H9 (cell line): Measurements from ENCODE around the gene CD59. TPM values are rescaled to one million over a fixed set of nuclear protein-coding genes. Genes with fewer than 3 reads are reported as not detected.

Experiments
- DNase-seq: peaks from one replicate; pipeline ENCODE4 v3.0.0-alpha.2; 2017
- H2AFZ ChIP-seq: one replicate; pipeline ENCODE4 v1.6.1; 2013; ENCODE audit warnings: mild to moderate bottlenecking, low read length, control low read depth, moderate library complexity
- H2AK5ac ChIP-seq: 2 replicates; pipeline ENCODE4 v1.6.1; 2013; ENCODE audit warnings: low read length, control low read depth, mixed read lengths; ENCODE audit not compliant: insufficient read length
- H2BK120ac ChIP-seq: one replicate; pipeline ENCODE4 v1.6.1; 2013; ENCODE audit warnings: low read depth, mild to moderate bottlenecking, low read length, control low read depth, inconsistent platforms; ENCODE audit not compliant: poor library complexity, severe bottlenecking
- H2BK12ac ChIP-seq: 2 replicates; pipeline ENCODE4 v1.6.1; 2013; ENCODE audit warnings: low read length, control low read depth, mixed read lengths, low read depth; ENCODE audit not compliant: insufficient read length
- H2BK15ac ChIP-seq: 2 replicates; pipeline ENCODE4 v1.6.1; 2013; ENCODE audit warnings: low read depth, low read length, control low read depth
- H2BK20ac ChIP-seq: one replicate; pipeline ENCODE4 v1.6.1; 2013; ENCODE audit warnings: low read depth, mild to moderate bottlenecking, low read length, control low read depth, inconsistent platforms; ENCODE audit not compliant: poor library complexity, severe bottlenecking
- H2BK5ac ChIP-seq: 2 replicates; pipeline ENCODE4 v1.6.1; 2013; ENCODE audit warnings: low read length, control low read depth, mixed read lengths; ENCODE audit not compliant: insufficient read length
- H3K14ac ChIP-seq: 2 replicates; pipeline ENCODE4 v1.6.1; 2013; ENCODE audit warnings: low read length, control low read depth; ENCODE audit not compliant: insufficient read depth
- H3K18ac ChIP-seq: 2 replicates; pipeline ENCODE4 v1.6.1; 2013; ENCODE audit warnings: low read depth, mild to moderate bottlenecking, mixed read lengths, low read length, control low read depth; ENCODE audit not compliant: insufficient read length
- H3K23ac ChIP-seq: 2 replicates; pipeline ENCODE4 v1.6.1; 2013; ENCODE audit warnings: low read length, control low read depth, mixed read lengths, low read depth; ENCODE audit not compliant: insufficient read length
- H3K23me2 ChIP-seq: 2 replicates; pipeline ENCODE4 v1.6.1; 2013; ENCODE audit warnings: low read depth, mild to moderate bottlenecking, mixed read lengths, low read length, control low read depth; ENCODE audit not compliant: insufficient read length, poor library complexity, severe bottlenecking
- H3K27ac ChIP-seq: 2 replicates; pipeline ENCODE4 v1.5.1; 2013; ENCODE audit warnings: low read length, control low read depth, mixed read lengths, low read depth; ENCODE audit not compliant: insufficient read length
- H3K27me3 ChIP-seq: 2 replicates; pipeline ENCODE4 v1.6.1; 2013; ENCODE audit warnings: low read length, control low read depth, inconsistent platforms; ENCODE audit not compliant: insufficient read depth
- H3K4ac ChIP-seq: 2 replicates; pipeline ENCODE4 v1.6.1; 2013; ENCODE audit warnings: low read depth, mild to moderate bottlenecking, control low read depth, inconsistent platforms, low read length, moderate library complexity
- H3K4me1 ChIP-seq: 2 replicates; pipeline ENCODE4 v1.6.1; 2013; ENCODE audit warnings: low read length, control low read depth, inconsistent platforms; ENCODE audit not compliant: insufficient read depth
- H3K4me2 ChIP-seq: 2 replicates; pipeline ENCODE4 v1.6.1; 2013; ENCODE audit warnings: low read length, control low read depth, mixed read lengths; ENCODE audit not compliant: insufficient read length, insufficient read depth
- H3K56ac ChIP-seq: 2 replicates; pipeline ENCODE4 v1.6.1; 2013; ENCODE audit warnings: low read depth, mild to moderate bottlenecking, mixed read lengths, low read length, control low read depth; ENCODE audit not compliant: insufficient read length
- H3K79me1 ChIP-seq: 2 replicates; pipeline ENCODE4 v1.6.1; 2013; ENCODE audit warnings: low read depth, mild to moderate bottlenecking, moderate library complexity, low read length, control low read depth, inconsistent platforms; ENCODE audit not compliant: insufficient read depth, poor library complexity, severe bottlenecking
- H3K79me2 ChIP-seq: 2 replicates; pipeline ENCODE4 v1.6.1; 2013; ENCODE audit warnings: low read length, control low read depth, inconsistent platforms; ENCODE audit not compliant: insufficient read depth
- H3K9ac ChIP-seq: 2 replicates; pipeline ENCODE4 v1.6.1; 2013; ENCODE audit warnings: low read length, control low read depth, mixed read lengths; ENCODE audit not compliant: insufficient read length; ENCODE audit errors: extremely low read depth
- H3K9me3 ChIP-seq: one replicate; pipeline ENCODE4 v1.6.1; 2013; ENCODE audit warnings: low read depth, low read length, inconsistent platforms; ENCODE audit not compliant: control insufficient read depth
- H3T11ph ChIP-seq: one replicate; pipeline ENCODE4 v1.6.1; 2013; ENCODE audit warnings: mild to moderate bottlenecking, low read length, control low read depth, inconsistent platforms
- H4K20me1 ChIP-seq: one replicate; pipeline ENCODE4 v1.6.1; 2013; ENCODE audit not compliant: control insufficient read depth, insufficient read length, insufficient read depth
- H4K5ac ChIP-seq: 2 replicates; pipeline ENCODE4 v1.6.1; 2013; ENCODE audit warnings: low read depth, mild to moderate bottlenecking, mixed read lengths, low read length, control low read depth; ENCODE audit not compliant: insufficient read length
- H4K8ac ChIP-seq: replicated peaks from 2 replicates; pipeline ENCODE4 v1.6.1; 2013; ENCODE audit warnings: low read length, control low read depth, mixed read lengths, low read depth; ENCODE audit not compliant: insufficient read length
- H4K91ac ChIP-seq: 2 replicates; pipeline ENCODE4 v1.6.1; 2013; ENCODE audit warnings: low read depth, mild to moderate bottlenecking, moderate library complexity, mixed read lengths, low read length, control low read depth; ENCODE audit not compliant: insufficient read length
- H3K27ac Mint-ChIP-seq, 3 experiments: 2 replicates in 2 of 3; 3 replicates in 1 of 3; pipeline ENCODE4 v1.8.0; 2020 to 2021; ENCODE audit warnings: mixed read lengths in 3 of 3, mild to moderate bottlenecking in 1 of 3, moderate library complexity in 1 of 3
- H3K27me3 Mint-ChIP-seq: 2 replicates; pipeline ENCODE4 v1.8.0; 2021; ENCODE audit warnings: low read depth, mild to moderate bottlenecking, moderate library complexity, mixed read lengths
- H3K36me3 Mint-ChIP-seq, 3 experiments: 2 replicates in 2 of 3; 3 replicates in 1 of 3; pipeline ENCODE4 v1.8.0; 2020 to 2021; ENCODE audit warnings: low read depth in 3 of 3, mixed read lengths in 3 of 3; ENCODE audit not compliant: insufficient read depth in 1 of 3
- H3K4me1 Mint-ChIP-seq, 2 experiments: 2 replicates each; pipeline ENCODE4 v1.8.0; 2020; ENCODE audit warnings: mixed read lengths in 2 of 2
- H3K4me3 Mint-ChIP-seq, 2 experiments: 2 replicates in 1 of 2; 3 replicates in 1 of 2; pipeline ENCODE4 v1.8.0; 2020 to 2021; ENCODE audit warnings: mild to moderate bottlenecking in 2 of 2, mixed read lengths in 2 of 2, moderate library complexity in 1 of 2
- H3K9me3 Mint-ChIP-seq, 2 experiments: 2 replicates in 1 of 2; 3 replicates in 1 of 2; pipeline ENCODE4 v1.8.0; 2020; ENCODE audit warnings: mild to moderate bottlenecking in 2 of 2, mixed read lengths in 2 of 2, moderate library complexity in 1 of 2
- WGBS: extraction: QIAGEN DNeasy Blood & Tissue Kit; methylation state at CpG from one replicate; pipeline ENCODE4 v1.1.7; 2013; ENCODE audit warnings: missing lambda C conversion rate, low lambda C conversion rate, mixed read lengths; ENCODE audit not compliant: insufficient read length; ENCODE audit errors: extremely low coverage; 5-methylcytosine and 5-hydroxymethylcytosine counted together
- total RNA-seq: library from RNA; stranded (reverse); gene quantifications from 2 replicates; pipeline ENCODE4 v1.2.1, GENCODE V29; 2021
- TF ChIP-seq, protein P1 (sequence below): fragments of 200-600 bp; sonication (generic); conservative IDR thresholded peaks from 3 replicates; pipeline ENCODE4 v1.8.0; 2021; ENCODE audit warnings: antibody characterized with exemption, mild to moderate bottlenecking

Gene CD59
- total RNA-seq, 1 experiment from 2014 or later = 91.5 TPM

DNA sequence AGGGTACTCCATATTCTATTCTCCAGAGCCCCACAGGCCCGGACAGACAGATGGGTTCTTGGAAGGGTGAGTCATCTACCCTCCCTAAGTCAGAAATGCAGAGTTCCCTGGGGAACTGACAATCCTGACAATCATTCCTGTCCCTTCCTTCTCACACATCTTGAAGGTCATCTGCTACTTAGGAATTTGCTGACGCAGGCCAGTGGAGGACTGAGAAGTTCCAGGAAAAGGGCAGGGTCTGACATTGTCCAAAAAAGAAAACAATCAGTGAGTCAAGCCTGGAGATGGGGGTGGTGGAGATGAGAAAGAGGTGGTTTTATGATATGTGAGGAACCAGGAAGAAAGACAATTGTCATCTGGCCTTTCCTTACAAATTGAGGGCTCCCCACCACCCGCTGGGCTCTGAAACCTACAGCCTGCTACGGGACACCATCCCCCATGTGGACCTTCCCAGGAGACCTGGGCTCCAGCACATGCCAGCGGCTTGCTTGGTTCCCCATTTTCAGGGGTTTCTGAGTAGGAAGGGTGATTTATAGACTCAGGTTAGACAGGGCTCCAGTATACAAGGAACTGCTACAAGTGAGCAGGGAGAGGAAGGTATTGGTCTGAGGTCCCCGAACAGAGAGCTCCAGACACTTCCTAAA, 12.9 kb downstream of the CD59 start:
- Histone ChIP-seq H3K27ac (no peak overlapping the region), H3T11ph (no peak overlapping the region), H2AFZ (no peak overlapping the region), H3K18ac (no peak overlapping the region), H2BK12ac (no peak overlapping the region), H4K5ac (no peak overlapping the region), H2BK20ac (no peak overlapping the region), H3K4me2 (no peak overlapping the region), H3K14ac (no peak overlapping the region), H2AK5ac (no peak overlapping the region), H3K4me1 (peaks cover 3% of the 10 kb centered on the region; the same call in 1 of the 2 replicates), H3K4ac (no peak overlapping the region), H2BK15ac (no peak overlapping the region), H3K56ac (no peak overlapping the region), H3K79me2 (no peaks in the 10 kb centered on the region; the same call in 1 of the 2 replicates), H2BK5ac (no peak overlapping the region), H3K9ac (no peak overlapping the region), H4K91ac (no peak overlapping the region), H3K27me3 (no peaks in the 10 kb centered on the region), H3K23me2 (no peaks in the 10 kb centered on the region), H4K20me1 (no peaks in the 10 kb centered on the region), H3K9me3 (no peaks in the 10 kb centered on the region), H3K23ac (no peak overlapping the region), H2BK120ac (no peak overlapping the region), H3K79me1 (no peaks in the 10 kb centered on the region), H4K8ac (no peak overlapping the region)
- Mint-ChIP-seq H3K9me3 (peaks cover 3 to 4% of the 10 kb centered on the region in 2 experiments; a peak in 2 of 5 replicates), H3K36me3 (peaks cover 0 to 24% (median 18%) of the 10 kb centered on the region in 3 experiments; a peak in 6 of 7 replicates), H3K27ac (no peak overlapping the region), H3K4me3 (no peak overlapping the region), H3K27me3 (no peaks in the 10 kb centered on the region), H3K4me1 (peaks cover 16 to 17% of the 10 kb centered on the region in 2 experiments)
- no CpG with 5 or more reads among the region's 6 CpGs for WGBS
- TF ChIP-seq, protein P1, sequence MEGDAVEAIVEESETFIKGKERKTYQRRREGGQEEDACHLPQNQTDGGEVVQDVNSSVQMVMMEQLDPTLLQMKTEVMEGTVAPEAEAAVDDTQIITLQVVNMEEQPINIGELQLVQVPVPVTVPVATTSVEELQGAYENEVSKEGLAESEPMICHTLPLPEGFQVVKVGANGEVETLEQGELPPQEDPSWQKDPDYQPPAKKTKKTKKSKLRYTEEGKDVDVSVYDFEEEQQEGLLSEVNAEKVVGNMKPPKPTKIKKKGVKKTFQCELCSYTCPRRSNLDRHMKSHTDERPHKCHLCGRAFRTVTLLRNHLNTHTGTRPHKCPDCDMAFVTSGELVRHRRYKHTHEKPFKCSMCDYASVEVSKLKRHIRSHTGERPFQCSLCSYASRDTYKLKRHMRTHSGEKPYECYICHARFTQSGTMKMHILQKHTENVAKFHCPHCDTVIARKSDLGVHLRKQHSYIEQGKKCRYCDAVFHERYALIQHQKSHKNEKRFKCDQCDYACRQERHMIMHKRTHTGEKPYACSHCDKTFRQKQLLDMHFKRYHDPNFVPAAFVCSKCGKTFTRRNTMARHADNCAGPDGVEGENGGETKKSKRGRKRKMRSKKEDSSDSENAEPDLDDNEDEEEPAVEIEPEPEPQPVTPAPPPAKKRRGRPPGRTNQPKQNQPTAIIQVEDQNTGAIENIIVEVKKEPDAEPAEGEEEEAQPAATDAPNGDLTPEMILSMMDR = no peak
- no peak for DNase-seq
